Endothelial cell of umbilical vein (primary cell): Measurements from ENCODE around the gene KLHDC4.

Experiments used
- CTCF ChIP-seq, 2 donors: IDR thresholded peaks; 1 replicate in 1 of 2; 2 replicates in 1 of 2; pipeline ENCODE4 v1.5.1; 2011; ENCODE audit warnings: low read length in 2 of 2, mild to moderate bottlenecking in 2 of 2, moderate library complexity in 2 of 2, control low read depth in 1 of 2, inconsistent platforms in 1 of 2, low read depth in 1 of 2; ENCODE audit not compliant: insufficient read depth in 1 of 2; ENCODE audit errors: extremely low read depth in 1 of 2
- EZH2 ChIP-seq: IDR thresholded peaks from 2 replicates; pipeline ENCODE4 v1.6.1; 2012; ENCODE audit warnings: borderline replicate concordance, low read depth, mild to moderate bottlenecking, moderate library complexity, low read length, inconsistent platforms; ENCODE audit not compliant: severe bottlenecking
- FOS ChIP-seq: IDR thresholded peaks from 2 replicates; pipeline ENCODE4 v1.6.1; 2011; ENCODE audit warnings: mild to moderate bottlenecking, low read length, moderate library complexity, borderline replicate concordance; ENCODE audit not compliant: insufficient read depth
- MAX ChIP-seq: IDR thresholded peaks from 2 replicates; pipeline ENCODE4 v1.6.1; 2011; ENCODE audit not compliant: insufficient read depth, insufficient read length
- POLR2A ChIP-seq: IDR thresholded peaks from 2 replicates; pipeline ENCODE4 v1.6.1; 2012; ENCODE audit warnings: low read depth, mild to moderate bottlenecking, control low read depth, low read length

GRCh38 chr16:87801679-87802259 is 36.0 kb upstream of the KLHDC4 start:
- TF ChIP-seq MAX (no peak), CTCF (IDR thresholded peaks at IDR 0.05; ENCODE audit: extremely low read depth in 1 of 2, insufficient read depth in 1 of 2, low read depth in 1 of 2, low read length in 2 of 2) (no peak), POLR2A (no peak), FOS (no peak), EZH2 (no peak)
